Activated T-cell treated with anti-CD3 and anti-CD28 coated beads for 4 hours (primary cell): ENCODE measurements around the gene BFSP1.

Source experiments
- DNase-seq: peaks from one replicate; pipeline ENCODE4 v3.0.0-alpha.2; 2020

The BFSP1 gene

DNA sequence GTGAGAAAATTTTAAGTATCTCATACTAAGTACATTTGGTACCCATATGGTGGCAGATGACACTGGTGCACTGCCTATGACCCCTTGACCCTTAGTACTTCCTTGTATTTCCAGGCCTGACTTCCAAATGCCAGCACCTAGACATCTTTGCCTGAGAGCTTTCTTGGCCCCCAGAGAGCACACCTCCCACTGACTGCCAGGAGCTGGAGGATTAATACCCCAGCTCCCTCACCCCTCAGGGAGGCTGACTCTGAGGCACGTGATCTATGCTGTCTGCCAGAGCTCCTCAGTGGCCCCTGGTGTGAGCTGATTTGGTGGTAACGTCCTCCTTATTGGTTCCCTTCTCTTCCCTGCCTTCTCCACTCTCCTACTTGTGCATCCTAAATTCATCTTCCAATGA lies 38.0 kb downstream of the BFSP1 start:
- no peak for DNase-seq

DNA sequence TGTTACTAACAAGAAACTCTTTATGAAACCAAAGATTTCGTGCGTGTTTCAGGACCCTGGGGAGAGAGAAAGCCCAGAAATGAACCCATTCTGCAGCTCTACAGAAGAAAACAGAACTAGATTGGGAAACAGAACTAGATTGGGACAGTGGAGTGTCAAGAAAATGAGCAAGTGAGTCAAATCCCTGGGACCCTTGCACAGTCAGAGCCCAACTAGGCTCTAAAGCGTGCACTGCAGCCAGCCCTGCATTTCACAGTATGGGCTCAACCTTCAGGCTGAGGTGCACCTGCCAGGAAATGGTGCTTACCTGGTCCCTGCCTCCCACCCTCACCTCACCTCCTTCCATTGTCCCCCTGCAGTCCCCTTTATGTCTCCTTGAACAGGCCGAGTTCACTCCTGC lies 39.7 kb downstream of the BFSP1 start:
- no peak for DNase-seq

DNA sequence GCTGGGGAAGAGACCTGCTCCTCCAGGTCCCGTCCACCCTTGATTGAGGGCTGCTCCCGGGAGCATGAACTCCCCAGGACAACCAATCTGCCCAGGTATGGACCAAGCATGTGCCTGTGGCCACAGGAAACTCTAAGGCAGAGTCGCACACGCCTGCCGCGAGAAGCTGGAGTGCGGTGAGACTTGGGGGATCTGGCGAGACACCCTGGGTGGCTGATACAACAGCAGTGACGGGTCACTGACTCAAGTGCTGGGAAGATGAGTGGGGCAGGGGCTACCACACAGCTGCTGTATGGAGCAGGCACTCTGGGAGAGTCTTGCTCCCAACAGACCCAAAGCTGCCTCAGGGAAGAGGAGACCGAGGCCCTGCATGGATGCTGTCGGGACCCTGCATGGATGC lies 40.1 kb downstream of the BFSP1 start:
- no peak for DNase-seq

DNA sequence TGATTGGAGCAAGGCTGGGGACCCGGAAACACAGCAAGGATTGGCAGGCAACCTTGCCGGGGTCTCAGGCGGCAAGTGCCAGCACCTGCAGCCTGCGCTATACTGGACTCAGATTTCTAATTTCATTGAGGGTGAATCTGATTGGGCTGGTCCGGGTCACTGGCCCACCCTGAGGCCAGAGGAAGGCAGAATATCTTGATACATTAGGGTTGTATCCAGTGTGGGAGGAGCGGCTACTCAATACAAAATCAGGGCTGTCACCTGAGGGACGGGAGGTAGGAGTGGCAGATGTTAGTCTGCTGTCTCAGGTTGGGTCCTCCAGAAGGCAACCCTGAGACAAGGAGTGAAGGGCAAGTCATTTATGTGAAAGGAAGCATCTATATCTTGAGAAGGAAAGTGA lies 40.7 kb downstream of the BFSP1 start:
- no peak for DNase-seq

DNA sequence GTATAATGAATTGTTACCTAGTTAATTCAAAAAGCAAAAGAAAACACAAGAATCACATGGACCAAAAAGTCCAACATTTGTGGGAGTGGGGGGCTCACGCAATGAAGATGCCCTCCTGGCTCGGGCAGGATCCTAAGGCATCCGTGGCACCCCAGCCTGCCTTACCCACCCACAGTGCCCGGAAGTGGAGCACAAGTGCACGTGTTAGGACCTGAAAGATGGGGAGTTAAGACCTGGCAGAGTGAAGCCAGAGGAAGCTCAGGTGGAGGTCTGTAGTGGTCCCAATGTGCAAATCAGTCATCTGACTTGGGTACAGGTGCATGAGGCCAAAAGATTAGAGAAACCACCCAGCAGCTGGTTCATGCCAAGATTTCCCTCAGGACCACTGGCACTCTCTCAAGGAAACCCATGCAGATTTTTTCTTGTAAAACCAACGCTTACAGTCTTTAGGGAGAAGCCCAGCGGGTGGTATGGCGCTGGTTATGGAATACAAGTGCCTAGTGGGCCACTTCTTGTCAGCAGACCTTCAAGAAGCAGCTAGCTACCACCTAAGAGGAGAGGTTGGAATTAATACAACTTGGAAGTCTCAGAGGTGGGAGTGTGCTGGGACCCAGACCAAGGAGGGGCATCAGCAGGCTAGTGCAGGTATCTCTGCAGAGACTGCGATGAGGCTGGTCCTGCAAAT lies 42.1 kb downstream of the BFSP1 start:
- no peak for DNase-seq

DNA sequence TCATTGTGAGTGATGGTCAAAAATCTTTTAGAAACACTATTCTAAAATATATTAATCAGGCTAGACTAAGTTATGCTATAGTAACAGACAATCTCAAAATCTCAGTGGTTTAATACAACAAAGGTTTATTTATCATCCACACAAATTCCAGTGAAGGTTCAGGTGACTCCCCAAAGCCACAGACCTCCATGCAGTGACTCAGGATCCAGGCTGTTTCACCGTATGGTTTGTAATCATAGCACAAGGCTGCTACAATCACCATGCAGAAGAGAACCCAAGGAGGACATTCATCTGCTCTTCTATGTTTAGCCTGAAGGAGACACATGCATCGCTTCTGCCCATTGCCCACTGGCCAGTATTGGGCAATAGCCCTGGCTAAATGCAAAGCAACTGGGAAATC lies 46.2 kb downstream of the BFSP1 start:
- no peak for DNase-seq

DNA sequence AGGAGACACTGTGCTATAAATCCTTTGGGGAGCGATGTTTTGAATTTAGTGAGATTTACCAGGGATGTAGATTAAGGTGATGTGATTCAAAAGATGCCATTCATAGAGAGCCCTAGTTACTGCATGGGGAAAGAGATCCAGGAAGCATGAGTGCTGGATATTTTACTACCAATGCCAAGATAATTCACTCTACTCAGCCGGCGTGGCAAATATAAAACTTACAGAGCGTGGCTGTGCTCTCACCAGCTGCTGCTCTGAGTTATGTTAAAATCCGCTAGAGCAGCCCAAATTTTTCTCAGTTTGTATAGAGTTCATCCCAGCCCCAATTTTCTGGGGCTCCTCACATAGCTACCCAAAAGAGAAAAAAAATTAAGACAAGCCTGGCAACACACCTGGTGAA lies 48.6 kb downstream of the BFSP1 start:
- no peak for DNase-seq

DNA sequence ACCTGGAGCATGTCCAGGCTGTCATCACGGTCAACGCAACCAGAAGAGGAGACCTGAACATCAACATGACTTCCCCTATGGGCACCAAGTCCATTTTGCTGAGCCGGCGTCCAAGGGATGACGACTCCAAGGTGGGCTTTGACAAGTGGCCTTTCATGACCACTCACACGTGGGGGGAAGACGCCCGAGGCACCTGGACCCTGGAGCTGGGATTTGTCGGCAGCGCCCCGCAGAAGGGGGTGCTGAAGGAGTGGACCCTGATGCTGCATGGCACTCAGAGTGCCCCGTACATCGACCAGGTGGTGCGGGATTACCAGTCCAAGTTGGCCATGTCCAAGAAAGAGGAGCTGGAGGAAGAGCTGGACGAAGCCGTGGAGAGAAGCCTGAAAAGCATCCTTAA lies 49.5 kb downstream of the BFSP1 start:
- no peak for DNase-seq

DNA sequence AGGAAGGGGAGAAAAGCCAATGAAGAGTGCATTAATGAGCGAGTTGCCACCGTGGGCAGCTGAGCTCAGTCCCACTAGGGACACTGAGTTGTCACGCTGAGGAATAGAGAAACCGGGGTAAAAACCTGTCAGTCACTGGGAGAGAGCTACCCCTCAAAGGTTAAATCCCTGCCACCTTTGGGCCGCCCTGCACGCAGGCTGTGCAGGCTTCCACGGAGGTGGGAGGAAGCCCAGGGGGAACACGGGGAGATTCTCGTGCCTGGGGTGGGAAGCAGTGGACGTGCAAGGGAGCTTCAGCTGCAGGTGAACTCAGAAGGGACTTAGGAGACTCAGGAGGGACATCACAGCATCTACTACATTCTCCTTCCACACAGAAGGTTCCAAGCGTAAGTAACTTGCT lies 50.5 kb downstream of the BFSP1 start:
- DNase-seq: no peak

DNA sequence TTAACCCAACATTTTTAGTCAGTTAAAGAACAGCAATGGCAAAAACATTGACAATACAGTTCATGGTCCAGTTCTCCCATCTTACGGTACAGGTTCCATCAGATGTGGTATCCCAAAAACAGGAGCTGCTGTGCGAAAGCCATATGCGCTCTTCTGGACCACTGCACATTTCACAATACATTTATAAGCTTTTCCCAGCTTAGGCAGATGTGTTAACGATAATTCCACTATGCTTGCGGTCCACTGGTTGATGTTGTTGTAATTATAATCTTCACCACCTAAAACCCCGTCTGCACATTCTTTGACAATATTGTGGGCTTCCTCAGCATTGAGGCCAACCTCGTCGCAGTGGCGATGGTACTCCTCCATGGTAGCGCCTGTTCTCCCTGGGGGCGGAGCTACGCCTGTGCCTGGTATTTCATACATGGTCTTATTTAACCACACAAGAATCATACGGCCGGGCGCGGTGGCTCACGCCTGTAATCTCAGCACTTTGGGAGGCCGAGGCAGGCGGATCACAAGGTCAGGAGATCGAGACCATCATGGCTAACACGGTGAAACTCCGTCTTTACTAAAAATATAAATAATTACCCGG lies 52.0 kb downstream of the BFSP1 start:
- DNase-seq: no peak

DNA sequence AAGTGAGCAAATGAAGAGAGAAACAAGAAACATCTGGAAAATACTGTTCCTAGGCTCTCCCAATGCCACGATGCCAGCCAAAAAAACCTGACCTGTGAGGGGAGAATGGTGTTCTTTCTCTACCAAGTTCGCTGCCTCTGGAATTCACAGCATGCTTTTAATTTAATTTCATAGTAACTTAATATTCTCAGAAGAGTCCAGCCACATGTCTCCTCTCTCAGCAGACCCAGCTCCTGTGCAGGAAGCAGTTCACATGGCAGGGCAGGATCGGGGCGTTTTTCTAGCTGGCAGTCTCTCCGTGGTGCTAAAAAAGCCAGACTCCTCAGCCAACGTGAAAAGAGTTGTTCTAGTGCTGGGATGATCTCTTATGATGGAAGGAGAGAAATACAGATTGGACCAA lies 57.5 kb downstream of the BFSP1 start:
- no peak for DNase-seq

DNA sequence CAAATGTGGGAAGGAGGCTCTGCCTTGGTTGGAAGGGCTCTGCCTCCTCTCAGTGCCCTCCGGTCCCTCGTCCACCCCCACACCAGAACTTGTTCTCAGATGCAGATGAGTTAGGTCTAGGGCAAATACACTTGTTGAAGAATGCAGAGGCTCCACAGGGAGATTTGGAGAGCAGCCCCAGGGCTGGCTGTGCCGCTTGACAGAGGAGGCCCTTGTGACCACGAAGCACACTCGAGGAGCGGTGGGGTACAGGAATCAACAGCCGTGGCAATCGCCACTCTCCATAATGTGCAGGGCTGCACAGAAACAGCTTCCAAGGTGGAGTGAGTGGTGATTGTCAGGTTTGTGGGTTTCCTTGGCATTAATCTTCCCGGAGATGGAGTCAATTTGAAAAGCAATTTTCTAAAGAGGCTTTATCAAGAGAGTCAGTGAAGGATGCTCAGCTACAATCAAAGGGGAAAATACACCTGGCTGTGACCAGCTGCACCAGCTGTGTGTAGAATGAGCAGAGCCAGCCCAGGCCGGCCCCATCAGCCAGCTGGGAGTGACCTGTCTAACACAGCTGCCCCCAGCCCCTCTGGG lies 59.5 kb downstream of the BFSP1 start:
- DNase-seq: no peak

DNA sequence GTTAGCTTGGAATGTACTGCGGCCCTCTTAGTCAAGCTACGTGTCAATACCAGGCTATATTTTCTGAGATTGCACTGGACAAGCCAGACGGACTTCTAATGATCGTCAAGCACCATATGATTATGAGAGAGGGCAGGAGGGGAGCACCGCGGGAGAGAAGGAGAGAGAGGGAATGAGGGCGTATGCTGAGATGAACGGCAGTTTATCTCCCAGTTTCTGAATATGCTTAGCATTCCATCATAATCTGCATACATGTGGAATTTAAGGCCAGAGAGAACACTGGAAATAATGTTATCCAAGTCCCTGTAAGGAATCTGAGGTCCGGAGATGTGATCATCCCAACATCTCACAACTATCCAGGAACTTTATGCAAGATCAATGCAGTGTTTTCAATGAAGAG lies 60.2 kb downstream of the BFSP1 start:
- DNase-seq: no peak

DNA sequence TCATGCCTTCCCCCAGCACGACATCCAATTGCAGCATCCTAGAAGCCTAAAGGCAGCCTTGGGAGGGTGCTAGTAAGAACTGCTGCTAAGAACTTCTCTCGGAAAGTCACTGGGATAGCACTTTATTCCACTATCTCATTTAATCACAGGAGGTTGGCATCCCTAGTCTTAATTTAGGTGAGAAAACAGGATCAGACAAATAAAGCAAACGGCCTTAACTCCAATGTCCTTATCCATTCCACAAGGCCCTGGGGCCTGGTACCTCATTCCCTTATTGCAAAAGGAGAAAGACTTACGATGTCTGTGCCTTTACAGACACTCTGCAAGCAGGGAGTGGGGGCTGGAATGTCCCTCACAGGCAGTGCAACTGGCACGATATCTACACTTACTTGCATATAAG lies 60.7 kb downstream of the BFSP1 start:
- DNase-seq: no peak

DNA sequence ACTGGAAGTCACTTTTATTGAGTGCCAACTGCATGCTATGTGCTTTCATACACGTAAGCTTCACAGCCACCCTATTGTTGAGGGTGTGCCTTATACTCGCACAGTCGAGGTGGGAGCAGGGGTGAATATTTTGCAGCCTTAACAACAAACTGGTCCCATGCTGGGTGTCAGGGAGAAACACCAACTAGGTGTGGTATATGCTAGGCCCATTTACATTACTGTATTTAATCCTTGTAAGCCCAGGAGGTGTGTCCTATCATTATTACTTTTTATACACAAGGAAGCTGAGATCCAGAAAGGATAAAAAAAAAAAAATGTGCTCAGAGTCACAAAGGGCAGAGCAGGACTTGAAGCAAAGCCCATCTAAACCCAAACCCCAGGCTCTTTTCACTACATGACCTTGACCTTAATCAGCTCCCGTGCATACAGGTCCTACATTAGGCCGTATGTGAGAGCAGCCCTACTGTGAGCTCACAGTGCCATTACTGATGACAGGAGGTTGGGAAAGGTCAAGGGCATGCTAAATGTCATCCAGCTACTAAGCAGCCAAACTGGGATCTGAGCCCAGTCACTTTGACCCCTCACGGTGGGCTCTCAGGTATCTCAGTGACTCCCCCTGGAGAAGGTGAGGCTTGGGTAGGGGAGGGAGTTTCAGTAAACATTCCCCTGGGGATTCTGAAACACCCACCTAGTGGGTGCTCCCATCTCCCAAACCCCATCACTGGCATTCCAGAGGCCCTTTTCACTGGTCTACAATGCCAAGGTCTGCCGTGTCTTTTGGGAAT lies 61.7 kb downstream of the BFSP1 start:
- no peak for DNase-seq

DNA sequence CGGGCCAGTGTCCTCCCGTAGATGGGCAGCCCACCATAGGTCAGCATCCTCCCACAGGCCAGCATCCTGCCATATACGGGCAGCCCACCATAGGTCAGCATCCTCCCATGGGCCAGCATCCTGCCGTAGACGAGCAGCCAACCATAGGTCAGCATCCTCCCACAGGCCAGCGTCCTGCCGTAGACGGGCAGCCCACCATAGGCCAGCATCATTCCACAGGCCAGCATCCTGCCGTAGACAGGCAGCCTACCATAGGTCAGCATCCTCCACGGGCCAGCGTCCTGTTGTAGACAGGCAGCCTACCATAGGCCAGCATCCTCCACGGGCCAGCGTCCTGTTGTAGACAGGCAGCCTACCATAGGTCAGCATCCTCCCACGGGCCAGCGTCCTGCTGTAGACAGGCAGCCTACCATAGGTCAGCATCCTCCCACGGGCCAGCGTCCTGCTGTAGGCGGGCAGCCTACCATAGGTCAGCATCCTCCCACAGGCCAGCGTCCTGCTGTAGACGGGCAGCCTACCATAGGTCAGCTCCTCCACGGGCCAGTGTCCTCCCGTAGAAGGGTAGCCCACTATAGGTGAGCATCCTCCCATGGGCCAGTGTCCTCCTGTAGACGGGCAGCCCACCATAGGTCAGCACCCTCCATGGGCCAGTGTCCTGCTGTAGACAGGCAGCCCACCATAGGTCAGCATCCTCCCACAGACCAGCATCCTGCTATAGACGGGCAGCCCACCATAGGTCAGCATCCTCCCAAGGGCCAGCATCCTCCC lies 62.9 kb downstream of the BFSP1 start:
- DNase-seq: no peak

DNA sequence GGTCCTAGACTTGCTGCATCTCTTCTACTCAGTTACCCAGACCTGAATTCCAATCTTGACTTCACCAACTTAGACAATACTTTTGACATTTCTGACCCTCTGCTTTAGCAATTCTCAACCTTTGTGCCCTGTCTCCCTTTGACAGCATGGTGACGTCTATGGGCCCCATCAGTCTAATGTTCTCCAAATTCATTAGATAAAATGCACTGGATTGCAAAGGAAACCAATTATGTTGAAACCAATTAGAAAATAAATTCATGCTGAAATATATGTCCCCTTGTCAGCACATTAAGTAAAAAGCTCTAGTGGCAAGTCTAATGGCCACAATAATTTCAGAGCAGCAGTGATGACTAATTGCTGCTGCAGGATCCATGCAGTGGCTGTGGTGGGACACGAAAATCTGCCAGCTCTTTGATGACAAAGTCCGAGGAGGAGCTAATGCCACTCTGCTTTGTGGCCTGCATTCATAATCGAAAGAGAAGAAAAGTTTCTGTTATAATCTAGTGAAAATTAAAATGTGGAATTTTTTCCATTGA lies 64.0 kb downstream of the BFSP1 start:
- DNase-seq: no peak

DNA sequence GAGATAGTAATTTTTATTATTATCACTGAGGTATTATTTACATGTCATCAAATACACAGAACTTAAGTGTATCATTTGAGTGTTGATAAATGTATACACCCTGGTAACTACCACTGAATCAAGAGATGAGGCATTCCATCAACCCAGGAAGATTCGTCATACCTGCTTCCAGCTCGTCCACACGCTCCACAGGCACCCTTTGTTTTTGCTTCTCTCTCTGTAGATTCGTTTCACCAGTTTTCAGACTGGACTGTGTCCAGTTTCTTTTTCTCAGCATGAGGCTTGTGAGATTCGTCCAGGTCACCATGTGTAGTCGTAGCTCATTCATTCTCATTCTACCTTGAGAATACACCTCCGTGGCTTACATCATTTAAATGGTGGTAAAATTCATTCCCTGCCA lies 64.5 kb downstream of the BFSP1 start:
- no peak for DNase-seq

DNA sequence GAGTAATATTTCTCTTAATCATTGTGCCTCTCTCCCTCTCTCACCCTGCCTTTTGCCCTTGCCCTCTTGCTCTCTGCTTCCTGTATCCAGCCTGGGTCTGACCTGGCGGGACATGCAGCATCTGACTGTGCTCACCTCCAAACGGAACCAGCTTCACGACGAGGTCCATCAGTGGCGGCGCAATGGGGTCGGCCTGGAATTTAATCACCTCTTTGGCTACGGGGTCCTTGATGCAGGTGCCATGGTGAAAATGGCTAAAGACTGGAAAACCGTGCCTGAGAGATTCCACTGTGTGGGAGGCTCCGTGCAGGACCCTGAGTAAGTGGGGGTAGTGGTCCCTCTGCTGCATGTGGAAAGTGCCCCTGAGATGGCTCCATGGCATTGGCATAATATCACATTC lies 65.9 kb downstream of the BFSP1 start:
- no peak for DNase-seq

DNA sequence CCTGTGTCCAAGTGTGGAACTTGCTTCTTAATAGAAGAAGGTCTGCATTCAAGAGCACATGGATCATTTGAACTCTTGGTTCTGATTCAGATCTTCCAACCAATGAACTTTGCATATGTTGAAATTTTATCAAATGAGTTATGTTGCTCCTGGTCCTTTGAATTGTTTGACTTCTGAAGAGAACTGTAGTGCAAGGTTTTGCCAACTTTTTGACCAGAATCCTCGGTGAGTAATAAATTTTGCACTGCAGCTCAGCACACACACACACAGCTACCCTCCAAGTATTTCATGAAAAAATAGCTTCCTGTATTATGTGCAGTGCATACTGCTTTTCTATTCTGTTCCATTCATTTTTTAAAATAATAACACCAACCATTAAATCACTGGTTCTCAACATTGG lies 67.5 kb downstream of the BFSP1 start:
- no peak for DNase-seq

DNA sequence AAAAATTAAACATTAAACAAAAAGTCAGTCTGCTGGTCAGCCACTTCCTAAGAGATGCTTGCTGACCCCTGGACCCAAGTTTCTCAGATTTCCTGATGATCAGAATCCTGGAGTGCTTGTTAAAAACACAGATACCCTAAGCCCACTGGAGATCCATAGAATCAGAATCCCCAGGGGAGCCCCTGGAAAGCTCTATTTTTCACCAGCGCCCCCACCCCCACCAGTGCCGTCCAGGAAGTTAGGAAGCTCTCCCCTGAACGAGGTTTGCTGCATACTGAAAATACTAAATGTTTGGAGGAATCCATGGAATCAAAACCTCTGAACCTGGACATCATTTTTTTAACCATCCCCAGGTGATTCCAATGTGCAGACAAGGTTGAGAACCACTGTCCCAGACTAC lies 69.2 kb downstream of the BFSP1 start:
- DNase-seq: no peak

DNA sequence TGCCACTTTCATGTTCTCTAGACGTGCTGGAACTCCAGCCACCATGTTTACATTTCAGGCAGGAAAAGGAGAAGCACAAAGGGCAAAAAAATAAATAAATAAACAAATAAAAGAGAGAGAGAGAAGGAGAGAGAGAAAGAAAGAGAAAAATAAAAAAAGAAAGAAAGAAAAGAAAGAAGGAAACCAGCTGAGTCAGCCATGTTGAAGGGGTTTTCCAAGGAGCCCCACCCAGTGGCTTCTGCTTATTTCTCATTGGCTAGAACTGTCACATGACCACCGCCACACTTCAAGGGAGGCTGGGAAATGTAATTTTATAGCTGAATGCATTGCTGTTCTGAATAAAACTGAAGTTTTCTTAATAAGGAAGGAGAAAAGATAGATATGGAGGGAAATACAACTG lies 71.1 kb downstream of the BFSP1 start:
- DNase-seq: no peak

DNA sequence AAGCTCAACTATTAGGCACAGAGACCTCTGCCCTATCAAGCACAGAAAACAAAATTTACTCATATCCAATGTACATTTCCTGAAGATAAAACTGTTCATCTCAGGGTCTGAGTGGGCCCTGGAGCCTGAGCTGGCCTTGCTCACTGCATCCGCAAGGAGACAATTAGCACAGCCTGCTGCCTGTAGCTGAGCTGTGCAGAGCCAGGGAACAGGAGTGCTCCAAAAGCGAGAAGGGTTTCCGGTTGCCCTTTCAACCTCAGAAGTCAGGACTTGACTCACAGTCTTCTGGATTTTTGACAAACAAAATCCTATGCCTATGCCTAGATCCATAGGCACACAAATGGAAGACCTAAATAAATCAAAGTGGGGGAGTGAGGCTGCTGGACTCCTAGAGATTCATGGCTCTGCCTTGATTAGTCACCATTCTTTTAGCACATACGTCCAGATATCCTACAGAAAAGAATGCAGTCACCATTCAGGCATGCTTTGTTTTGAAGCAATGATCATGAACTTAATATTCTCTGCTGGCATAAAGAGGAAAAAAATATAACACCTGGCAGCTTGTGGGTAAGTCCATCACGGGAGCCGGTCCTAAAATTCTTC lies 73.5 kb downstream of the BFSP1 start:
- no peak for DNase-seq
